KMS-11 (cell line): ENCODE data around the gene RPL3.

ENCODE experiments used
- H2AFZ ChIP-seq: fragments of 200-600 bp; sonication (generic); 2 replicates; pipeline ENCODE4 v1.6.1; 2016; ENCODE audit warnings: antibody characterized with exemption, mixed run types, low read depth
- H3K27ac ChIP-seq: fragments of 200-600 bp; sonication (generic); 2 replicates; pipeline ENCODE4 v1.6.1; 2016; ENCODE audit warnings: mild to moderate bottlenecking, mixed run types
- H3K27me3 ChIP-seq: fragments of 200-600 bp; sonication (generic); 2 replicates; pipeline ENCODE4 v1.6.1; 2017; ENCODE audit warnings: mild to moderate bottlenecking, low read depth, mixed run types, moderate library complexity; ENCODE audit not compliant: insufficient read depth
- H3K36me3 ChIP-seq: fragments of 200-600 bp; sonication (generic); 2 replicates; pipeline ENCODE4 v1.6.1; 2017; ENCODE audit warnings: mild to moderate bottlenecking, mixed run types; ENCODE audit not compliant: insufficient read depth
- H3K4me1 ChIP-seq: fragments of 200-600 bp; sonication (generic); 2 replicates; pipeline ENCODE4 v1.6.1; 2016; ENCODE audit warnings: mild to moderate bottlenecking, low read depth, mixed run types; ENCODE audit not compliant: poor library complexity, severe bottlenecking
- H3K4me2 ChIP-seq: fragments of 200-600 bp; sonication (generic); 2 replicates; pipeline ENCODE4 v1.7.0; 2016; ENCODE audit warnings: mild to moderate bottlenecking, mixed run types
- H3K4me3 ChIP-seq: fragments of 200-600 bp; sonication (generic); IDR thresholded peaks from 2 replicates; pipeline ENCODE4 v1.6.1; 2017; ENCODE audit warnings: low read depth, low read length, mixed read lengths; ENCODE audit not compliant: insufficient read depth
- H3K79me2 ChIP-seq: fragments of 200-600 bp; sonication (generic); 2 replicates; pipeline ENCODE4 v1.6.1; 2016; ENCODE audit warnings: low read depth, mixed run types; ENCODE audit not compliant: insufficient read depth
- H3K9ac ChIP-seq: fragments of 200-600 bp; sonication (generic); 2 replicates; pipeline ENCODE4 v1.6.1; 2016; ENCODE audit warnings: mild to moderate bottlenecking, mixed run types
- H4K20me1 ChIP-seq: fragments of 200-600 bp; sonication (generic); 2 replicates; pipeline ENCODE4 v1.6.1; 2016; ENCODE audit warnings: mild to moderate bottlenecking, mixed run types; ENCODE audit not compliant: insufficient read depth
- TF ChIP-seq, protein P1 (sequence below): fragments of 200-600 bp; sonication (generic); conservative IDR thresholded peaks from 2 replicates; pipeline ENCODE4 v1.6.1; 2017; ENCODE audit warnings: low read depth, mild to moderate bottlenecking, antibody characterized with exemption, low read length, moderate library complexity, mixed read lengths

Gene RPL3

DNA sequence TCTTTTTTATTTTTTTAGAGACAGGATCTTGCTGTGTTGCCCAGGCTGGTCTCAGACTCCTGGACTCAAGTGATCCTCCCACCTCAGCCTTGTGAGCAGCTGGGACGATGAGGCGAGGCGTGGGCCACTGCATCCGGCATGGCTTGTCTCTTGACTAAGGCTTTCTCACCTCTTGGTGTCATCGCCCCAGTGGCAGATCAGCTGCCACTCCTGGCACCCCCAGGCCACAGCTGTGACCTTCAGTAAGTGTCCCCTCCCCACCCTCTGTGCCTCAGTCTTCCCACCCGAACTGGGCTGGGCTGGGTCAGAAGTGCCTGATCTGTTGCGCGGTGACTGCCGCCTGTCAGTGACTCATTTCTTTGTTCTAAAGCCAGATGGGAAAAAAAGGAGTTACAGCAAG, 33.9 kb upstream of the RPL3 start:
- no peaks in the 10 kb centered on the region for H3K4me1 ChIP-seq
- H3K4me3 ChIP-seq: no peak overlapping the region
- H3K79me2 ChIP-seq: no peaks in the 10 kb centered on the region
- no peak overlapping the region for H2AFZ ChIP-seq
- no peak overlapping the region for H3K9ac ChIP-seq
- no peak overlapping the region for H3K4me2 ChIP-seq
- no peaks in the 10 kb centered on the region for H4K20me1 ChIP-seq
- no peaks in the 10 kb centered on the region for H3K36me3 ChIP-seq
- TF ChIP-seq, protein P1, sequence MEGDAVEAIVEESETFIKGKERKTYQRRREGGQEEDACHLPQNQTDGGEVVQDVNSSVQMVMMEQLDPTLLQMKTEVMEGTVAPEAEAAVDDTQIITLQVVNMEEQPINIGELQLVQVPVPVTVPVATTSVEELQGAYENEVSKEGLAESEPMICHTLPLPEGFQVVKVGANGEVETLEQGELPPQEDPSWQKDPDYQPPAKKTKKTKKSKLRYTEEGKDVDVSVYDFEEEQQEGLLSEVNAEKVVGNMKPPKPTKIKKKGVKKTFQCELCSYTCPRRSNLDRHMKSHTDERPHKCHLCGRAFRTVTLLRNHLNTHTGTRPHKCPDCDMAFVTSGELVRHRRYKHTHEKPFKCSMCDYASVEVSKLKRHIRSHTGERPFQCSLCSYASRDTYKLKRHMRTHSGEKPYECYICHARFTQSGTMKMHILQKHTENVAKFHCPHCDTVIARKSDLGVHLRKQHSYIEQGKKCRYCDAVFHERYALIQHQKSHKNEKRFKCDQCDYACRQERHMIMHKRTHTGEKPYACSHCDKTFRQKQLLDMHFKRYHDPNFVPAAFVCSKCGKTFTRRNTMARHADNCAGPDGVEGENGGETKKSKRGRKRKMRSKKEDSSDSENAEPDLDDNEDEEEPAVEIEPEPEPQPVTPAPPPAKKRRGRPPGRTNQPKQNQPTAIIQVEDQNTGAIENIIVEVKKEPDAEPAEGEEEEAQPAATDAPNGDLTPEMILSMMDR: no peak
- H3K27me3 ChIP-seq: no peaks in the 10 kb centered on the region
- H3K27ac ChIP-seq: no peak overlapping the region

DNA sequence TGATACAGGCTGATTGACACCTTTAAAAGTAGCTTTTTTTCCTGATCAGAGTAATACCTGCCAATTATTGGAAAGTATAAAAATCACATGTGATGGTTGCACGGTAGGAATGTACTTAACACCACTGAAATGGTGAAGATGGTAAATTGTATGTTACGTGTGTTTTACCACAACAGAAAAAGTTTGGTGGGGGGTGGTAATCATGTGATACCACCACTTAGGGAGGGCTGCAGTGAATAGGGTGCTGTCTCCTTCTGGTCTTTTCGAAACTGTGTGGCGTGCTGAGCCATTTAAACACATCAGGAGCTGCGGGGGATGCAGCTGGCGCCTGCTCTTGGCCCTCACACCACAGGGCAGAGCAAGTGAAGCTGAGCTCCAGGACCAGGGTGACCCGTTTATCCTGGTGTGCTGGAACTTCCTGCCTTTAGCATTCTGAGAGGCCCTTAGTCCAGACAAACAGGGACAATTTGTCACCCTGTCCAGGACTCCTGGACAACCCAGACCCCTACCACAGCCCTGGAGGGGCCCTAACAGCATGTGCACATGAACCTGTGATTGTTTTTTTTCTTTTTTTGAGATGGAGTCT, 33.0 kb upstream of the RPL3 start:
- TF ChIP-seq, protein P1: no peak
- Histone ChIP-seq H3K4me1 (no peaks in the 10 kb centered on the region), H3K79me2 (no peaks in the 10 kb centered on the region), H2AFZ (no peak overlapping the region), H3K36me3 (no peaks in the 10 kb centered on the region), H4K20me1 (no peaks in the 10 kb centered on the region), H3K9ac (no peak overlapping the region), H3K4me3 (no peak overlapping the region), H3K27ac (no peak overlapping the region), H3K4me2 (no peak overlapping the region), H3K27me3 (no peaks in the 10 kb centered on the region)

DNA sequence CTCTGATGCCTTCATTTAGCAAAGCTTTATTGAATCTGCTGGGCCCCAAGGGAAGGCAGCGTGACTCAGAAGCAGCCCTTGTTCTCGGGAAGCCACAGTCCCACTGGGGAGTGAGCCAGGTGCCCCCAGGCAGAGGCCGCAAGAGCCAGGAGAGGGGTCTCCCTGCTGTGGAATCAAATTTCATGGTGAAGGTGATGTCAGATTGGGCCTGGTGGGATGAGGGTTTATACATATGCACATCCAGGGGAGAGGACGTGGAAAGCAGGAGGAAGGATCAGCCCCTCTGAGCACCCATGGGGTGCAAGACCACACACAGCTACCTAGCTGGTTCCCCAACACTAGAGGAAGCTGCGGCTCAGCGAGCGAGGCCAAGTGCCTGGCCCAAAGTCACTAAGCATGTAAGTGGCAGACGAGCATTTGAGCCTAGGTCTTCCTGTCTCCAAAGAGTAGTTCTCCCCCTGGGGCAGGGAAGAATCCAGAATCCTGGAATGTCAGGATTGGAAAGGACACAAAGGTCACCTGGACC, 32.3 kb upstream of the RPL3 start:
- Histone ChIP-seq H3K4me1 (no peaks in the 10 kb centered on the region), H3K4me2 (no peak overlapping the region), H4K20me1 (no peaks in the 10 kb centered on the region), H3K9ac (no peak overlapping the region), H3K27me3 (no peaks in the 10 kb centered on the region), H3K79me2 (no peaks in the 10 kb centered on the region), H2AFZ (no peak overlapping the region), H3K27ac (no peak overlapping the region), H3K36me3 (no peaks in the 10 kb centered on the region), H3K4me3 (no peak overlapping the region)
- TF ChIP-seq, protein P1: no peak

DNA sequence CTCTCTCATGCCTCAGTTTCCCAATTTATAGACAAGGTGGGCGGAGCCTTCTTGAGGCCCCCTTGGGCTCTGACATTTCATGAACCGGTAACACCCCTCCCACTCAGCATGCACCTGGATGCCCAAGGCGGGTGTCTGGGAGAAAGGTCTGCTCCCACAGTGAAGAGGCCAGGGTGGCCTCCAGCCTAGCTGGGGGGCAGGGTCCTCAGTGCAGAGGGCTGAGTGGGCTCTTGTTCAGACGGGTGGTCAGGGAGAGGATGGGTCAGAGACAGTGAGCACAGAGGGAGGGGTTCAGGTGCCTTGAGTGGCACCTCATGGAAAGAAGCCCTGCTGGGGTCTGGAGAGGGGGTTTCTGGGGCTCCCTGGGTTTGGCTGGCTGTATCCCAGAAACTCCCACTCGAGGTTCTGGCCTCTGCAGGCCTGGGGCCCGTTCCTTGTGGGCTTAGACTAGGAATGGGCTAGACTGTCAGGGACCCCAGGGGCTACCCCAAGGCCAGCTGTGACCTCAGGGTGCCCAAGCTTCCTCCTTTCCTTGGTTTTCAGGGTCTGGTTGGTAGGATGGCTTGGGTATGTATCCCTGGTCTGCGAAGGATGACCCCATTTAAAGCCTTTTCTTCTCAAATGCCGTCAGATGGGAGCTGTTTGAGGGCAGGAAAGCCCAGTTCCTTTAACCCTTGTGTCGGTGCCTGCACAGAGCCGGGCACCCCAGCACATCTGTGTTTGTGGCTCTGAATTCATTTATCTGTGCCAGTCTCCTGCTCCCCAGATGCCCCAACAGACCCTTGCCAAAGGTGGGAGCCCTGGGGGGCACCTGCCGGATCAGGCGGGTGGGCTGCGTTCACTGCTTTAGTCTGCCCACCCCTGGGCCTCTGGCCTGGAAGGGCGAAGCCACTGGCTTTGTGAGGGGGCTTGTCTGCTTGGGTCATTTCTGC, 31.6 kb upstream of the RPL3 start:
- Histone ChIP-seq H3K4me3 (no peak overlapping the region), H2AFZ (no peak overlapping the region), H3K36me3 (no peaks in the 10 kb centered on the region), H4K20me1 (no peaks in the 10 kb centered on the region), H3K79me2 (no peaks in the 10 kb centered on the region), H3K4me1 (no peaks in the 10 kb centered on the region), H3K27ac (no peak overlapping the region), H3K9ac (no peak overlapping the region), H3K27me3 (no peaks in the 10 kb centered on the region), H3K4me2 (no peak overlapping the region)
- TF ChIP-seq, protein P1: no peak
